Mesothelial cell of epicardium (in vitro differentiated cells): ENCODE results near the gene EEFSEC. TPM values are rescaled to one million over a fixed set of nuclear protein-coding genes. Genes with fewer than 3 reads are reported as not detected.

Experiments used
- DNase-seq, 2 experiments: peaks; one replicate each; pipeline ENCODE4 v3.0.0; 2021; ENCODE audit warnings: low spot score in 2 of 2; ENCODE audit not compliant: unreplicated experiment in 2 of 2
- H3K27ac Mint-ChIP-seq: 2 replicates; pipeline ENCODE4 v1.8.0; 2021; ENCODE audit warnings: mixed read lengths
- H3K27me3 Mint-ChIP-seq: 2 replicates; pipeline ENCODE4 v1.8.0; 2021; ENCODE audit warnings: low read depth, mixed read lengths
- H3K36me3 Mint-ChIP-seq: 2 replicates; pipeline ENCODE4 v1.8.0; 2021; ENCODE audit warnings: mixed read lengths
- H3K4me1 Mint-ChIP-seq: 2 replicates; pipeline ENCODE4 v1.8.0; 2021; ENCODE audit warnings: mixed read lengths
- H3K4me3 Mint-ChIP-seq: 2 replicates; pipeline ENCODE4 v1.8.0; 2021; ENCODE audit warnings: mild to moderate bottlenecking, moderate library complexity, mixed read lengths
- H3K9me3 Mint-ChIP-seq: 2 replicates; pipeline ENCODE4 v1.8.0; 2021; ENCODE audit warnings: mixed read lengths
- CTCF ChIP-seq: fragments of 200-600 bp; sonication (generic); IDR thresholded peaks from one replicate; pipeline ENCODE4 v1.5.0; 2021; ENCODE audit warnings: antibody characterized with exemption; ENCODE audit not compliant: unreplicated experiment
- total RNA-seq: library from RNA; stranded (reverse); gene quantifications from 3 replicates; pipeline ENCODE4 v1.2.1, GENCODE V29; 2021

Gene EEFSEC
- total RNA-seq, 1 donor from 2014 or later = 19.4 TPM

GRCh38 chr3:128364808-128365360, 211.6 kb downstream of the EEFSEC start:
- Mint-ChIP-seq H3K9me3 (no peaks in the 10 kb centered on the region), H3K36me3 (peaks cover 8% of the 10 kb centered on the region), H3K4me1 (peaks cover 32% of the 10 kb centered on the region), H3K27ac (no peak overlapping the region), H3K27me3 (no peaks in the 10 kb centered on the region), H3K4me3 (no peak overlapping the region)
- no peak for DNase-seq
- no peak for TF ChIP-seq CTCF

- Mint-ChIP-seq H3K27ac (no peak overlapping the region), H3K9me3 (no peaks in the 10 kb centered on the region), H3K4me3 (no peak overlapping the region), H3K4me1 (peaks cover 19% of the 10 kb centered on the region), H3K27me3 (no peaks in the 10 kb centered on the region), H3K36me3 (peaks cover 8% of the 10 kb centered on the region)
- DNase-seq = no peak
- no peak for TF ChIP-seq CTCF
Observed at GRCh38 chr3:128366136-128366535, 212.9 kb downstream of the EEFSEC start.

GRCh38 chr3:128366652-128367051, 213.4 kb downstream of the EEFSEC start:
- no peaks in the 10 kb centered on the region for H3K27me3 Mint-ChIP-seq
- peaks cover 8% of the 10 kb centered on the region for H3K36me3 Mint-ChIP-seq
- H3K4me3 Mint-ChIP-seq = no peak overlapping the region
- peaks cover 15% of the 10 kb centered on the region for H3K4me1 Mint-ChIP-seq
- TF ChIP-seq CTCF = no peak
- H3K27ac Mint-ChIP-seq = no peak overlapping the region
- DNase-seq = no peak
- no peaks in the 10 kb centered on the region for H3K9me3 Mint-ChIP-seq

- Mint-ChIP-seq H3K36me3 (peaks cover 8% of the 10 kb centered on the region), H3K4me3 (no peak overlapping the region)
Observed at GRCh38 chr3:128367221-128367620, 213.9 kb downstream of the EEFSEC start.

GRCh38 chr3:128367761-128368160, 214.5 kb downstream of the EEFSEC start:
- no peaks in the 10 kb centered on the region for H3K27me3 Mint-ChIP-seq
- no peak for DNase-seq
- H3K36me3 Mint-ChIP-seq = peaks cover 10% of the 10 kb centered on the region

More at GRCh38 chr3:128367221-128367620, 213.9 kb downstream of the EEFSEC start:
- Mint-ChIP-seq H3K27ac (no peak overlapping the region), H3K27me3 (no peaks in the 10 kb centered on the region), H3K4me1 (peaks cover 14% of the 10 kb centered on the region), H3K9me3 (no peaks in the 10 kb centered on the region)
- no peak for DNase-seq
- no peak for TF ChIP-seq CTCF

More at GRCh38 chr3:128367761-128368160, 214.5 kb downstream of the EEFSEC start:
- peaks cover 14% of the 10 kb centered on the region for H3K4me1 Mint-ChIP-seq
- no peaks in the 10 kb centered on the region for H3K9me3 Mint-ChIP-seq
- H3K4me3 Mint-ChIP-seq = no peak overlapping the region
- TF ChIP-seq CTCF = no peak
- no peak overlapping the region for H3K27ac Mint-ChIP-seq
